H9 (cell line): ENCODE data around the gene SH3PXD2B. TPM values are rescaled to one million over a fixed set of nuclear protein-coding genes. Genes with fewer than 3 reads are reported as not detected.

Experiments
- DNase-seq: peaks from one replicate; pipeline ENCODE4 v3.0.0-alpha.2; 2017
- H2AFZ ChIP-seq: one replicate; pipeline ENCODE4 v1.6.1; 2013; ENCODE audit warnings: mild to moderate bottlenecking, low read length, control low read depth, moderate library complexity
- H2AK5ac ChIP-seq: 2 replicates; pipeline ENCODE4 v1.6.1; 2013; ENCODE audit warnings: low read length, control low read depth, mixed read lengths; ENCODE audit not compliant: insufficient read length
- H2BK120ac ChIP-seq: one replicate; pipeline ENCODE4 v1.6.1; 2013; ENCODE audit warnings: low read depth, mild to moderate bottlenecking, low read length, control low read depth, inconsistent platforms; ENCODE audit not compliant: poor library complexity, severe bottlenecking
- H2BK12ac ChIP-seq: 2 replicates; pipeline ENCODE4 v1.6.1; 2013; ENCODE audit warnings: low read length, control low read depth, mixed read lengths, low read depth; ENCODE audit not compliant: insufficient read length
- H2BK15ac ChIP-seq: 2 replicates; pipeline ENCODE4 v1.6.1; 2013; ENCODE audit warnings: low read depth, low read length, control low read depth
- H2BK20ac ChIP-seq: one replicate; pipeline ENCODE4 v1.6.1; 2013; ENCODE audit warnings: low read depth, mild to moderate bottlenecking, low read length, control low read depth, inconsistent platforms; ENCODE audit not compliant: poor library complexity, severe bottlenecking
- H2BK5ac ChIP-seq: 2 replicates; pipeline ENCODE4 v1.6.1; 2013; ENCODE audit warnings: low read length, control low read depth, mixed read lengths; ENCODE audit not compliant: insufficient read length
- H3K14ac ChIP-seq: 2 replicates; pipeline ENCODE4 v1.6.1; 2013; ENCODE audit warnings: low read length, control low read depth; ENCODE audit not compliant: insufficient read depth
- H3K18ac ChIP-seq: 2 replicates; pipeline ENCODE4 v1.6.1; 2013; ENCODE audit warnings: low read depth, mild to moderate bottlenecking, mixed read lengths, low read length, control low read depth; ENCODE audit not compliant: insufficient read length
- H3K23ac ChIP-seq: 2 replicates; pipeline ENCODE4 v1.6.1; 2013; ENCODE audit warnings: low read length, control low read depth, mixed read lengths, low read depth; ENCODE audit not compliant: insufficient read length
- H3K23me2 ChIP-seq: 2 replicates; pipeline ENCODE4 v1.6.1; 2013; ENCODE audit warnings: low read depth, mild to moderate bottlenecking, mixed read lengths, low read length, control low read depth; ENCODE audit not compliant: insufficient read length, poor library complexity, severe bottlenecking
- H3K27ac ChIP-seq: 2 replicates; pipeline ENCODE4 v1.5.1; 2013; ENCODE audit warnings: low read length, control low read depth, mixed read lengths, low read depth; ENCODE audit not compliant: insufficient read length
- H3K27me3 ChIP-seq: 2 replicates; pipeline ENCODE4 v1.6.1; 2013; ENCODE audit warnings: low read length, control low read depth, inconsistent platforms; ENCODE audit not compliant: insufficient read depth
- H3K4ac ChIP-seq: 2 replicates; pipeline ENCODE4 v1.6.1; 2013; ENCODE audit warnings: low read depth, mild to moderate bottlenecking, control low read depth, inconsistent platforms, low read length, moderate library complexity
- H3K4me1 ChIP-seq: 2 replicates; pipeline ENCODE4 v1.6.1; 2013; ENCODE audit warnings: low read length, control low read depth, inconsistent platforms; ENCODE audit not compliant: insufficient read depth
- H3K4me2 ChIP-seq: 2 replicates; pipeline ENCODE4 v1.6.1; 2013; ENCODE audit warnings: low read length, control low read depth, mixed read lengths; ENCODE audit not compliant: insufficient read length, insufficient read depth
- H3K56ac ChIP-seq: 2 replicates; pipeline ENCODE4 v1.6.1; 2013; ENCODE audit warnings: low read depth, mild to moderate bottlenecking, mixed read lengths, low read length, control low read depth; ENCODE audit not compliant: insufficient read length
- H3K79me1 ChIP-seq: 2 replicates; pipeline ENCODE4 v1.6.1; 2013; ENCODE audit warnings: low read depth, mild to moderate bottlenecking, moderate library complexity, low read length, control low read depth, inconsistent platforms; ENCODE audit not compliant: insufficient read depth, poor library complexity, severe bottlenecking
- H3K79me2 ChIP-seq: 2 replicates; pipeline ENCODE4 v1.6.1; 2013; ENCODE audit warnings: low read length, control low read depth, inconsistent platforms; ENCODE audit not compliant: insufficient read depth
- H3K9ac ChIP-seq: 2 replicates; pipeline ENCODE4 v1.6.1; 2013; ENCODE audit warnings: low read length, control low read depth, mixed read lengths; ENCODE audit not compliant: insufficient read length; ENCODE audit errors: extremely low read depth
- H3K9me3 ChIP-seq: one replicate; pipeline ENCODE4 v1.6.1; 2013; ENCODE audit warnings: low read depth, low read length, inconsistent platforms; ENCODE audit not compliant: control insufficient read depth
- H3T11ph ChIP-seq: one replicate; pipeline ENCODE4 v1.6.1; 2013; ENCODE audit warnings: mild to moderate bottlenecking, low read length, control low read depth, inconsistent platforms
- H4K20me1 ChIP-seq: one replicate; pipeline ENCODE4 v1.6.1; 2013; ENCODE audit not compliant: control insufficient read depth, insufficient read length, insufficient read depth
- H4K5ac ChIP-seq: 2 replicates; pipeline ENCODE4 v1.6.1; 2013; ENCODE audit warnings: low read depth, mild to moderate bottlenecking, mixed read lengths, low read length, control low read depth; ENCODE audit not compliant: insufficient read length
- H4K8ac ChIP-seq: replicated peaks from 2 replicates; pipeline ENCODE4 v1.6.1; 2013; ENCODE audit warnings: low read length, control low read depth, mixed read lengths, low read depth; ENCODE audit not compliant: insufficient read length
- H4K91ac ChIP-seq: 2 replicates; pipeline ENCODE4 v1.6.1; 2013; ENCODE audit warnings: low read depth, mild to moderate bottlenecking, moderate library complexity, mixed read lengths, low read length, control low read depth; ENCODE audit not compliant: insufficient read length
- H3K27ac Mint-ChIP-seq, 3 experiments: 2 replicates in 2 of 3; 3 replicates in 1 of 3; pipeline ENCODE4 v1.8.0; 2020 to 2021; ENCODE audit warnings: mixed read lengths in 3 of 3, mild to moderate bottlenecking in 1 of 3, moderate library complexity in 1 of 3
- H3K27me3 Mint-ChIP-seq: 2 replicates; pipeline ENCODE4 v1.8.0; 2021; ENCODE audit warnings: low read depth, mild to moderate bottlenecking, moderate library complexity, mixed read lengths
- H3K36me3 Mint-ChIP-seq, 3 experiments: 2 replicates in 2 of 3; 3 replicates in 1 of 3; pipeline ENCODE4 v1.8.0; 2020 to 2021; ENCODE audit warnings: low read depth in 3 of 3, mixed read lengths in 3 of 3; ENCODE audit not compliant: insufficient read depth in 1 of 3
- H3K4me1 Mint-ChIP-seq, 2 experiments: 2 replicates each; pipeline ENCODE4 v1.8.0; 2020; ENCODE audit warnings: mixed read lengths in 2 of 2
- H3K4me3 Mint-ChIP-seq, 2 experiments: 2 replicates in 1 of 2; 3 replicates in 1 of 2; pipeline ENCODE4 v1.8.0; 2020 to 2021; ENCODE audit warnings: mild to moderate bottlenecking in 2 of 2, mixed read lengths in 2 of 2, moderate library complexity in 1 of 2
- H3K9me3 Mint-ChIP-seq, 2 experiments: 2 replicates in 1 of 2; 3 replicates in 1 of 2; pipeline ENCODE4 v1.8.0; 2020; ENCODE audit warnings: mild to moderate bottlenecking in 2 of 2, mixed read lengths in 2 of 2, moderate library complexity in 1 of 2
- CTCF ChIP-seq: fragments of 200-600 bp; sonication (generic); conservative IDR thresholded peaks from 3 replicates; pipeline ENCODE4 v1.8.0; 2021; ENCODE audit warnings: antibody characterized with exemption, mild to moderate bottlenecking
- WGBS: extraction: QIAGEN DNeasy Blood & Tissue Kit; methylation state at CpG from one replicate; pipeline ENCODE4 v1.1.7; 2013; ENCODE audit warnings: missing lambda C conversion rate, low lambda C conversion rate, mixed read lengths; ENCODE audit not compliant: insufficient read length; ENCODE audit errors: extremely low coverage; 5-methylcytosine and 5-hydroxymethylcytosine counted together
- total RNA-seq: library from RNA; stranded (reverse); gene quantifications from 2 replicates; pipeline ENCODE4 v1.2.1, GENCODE V29; 2021

SH3PXD2B gene
- total RNA-seq, 1 experiment from 2014 or later = 49.0 TPM

GRCh38 chr5:172434251-172434650 is 20.1 kb downstream of the SH3PXD2B start:
- Histone ChIP-seq H2BK15ac (no peak overlapping the region), H3K4me1 (no peaks in the 10 kb centered on the region), H2BK5ac (no peak overlapping the region), H3K9ac (no peak overlapping the region), H4K91ac (no peak overlapping the region), H3T11ph (no peak overlapping the region), H4K20me1 (peaks cover 3% of the 10 kb centered on the region), H3K4ac (no peak overlapping the region), H3K9me3 (no peaks in the 10 kb centered on the region), H2AK5ac (no peak overlapping the region), H4K8ac (no peak overlapping the region), H3K14ac (no peak overlapping the region), H2BK20ac (no peak overlapping the region), H2BK120ac (no peak overlapping the region), H3K56ac (no peak overlapping the region), H2AFZ (no peak overlapping the region), H3K27ac (no peak overlapping the region), H3K4me2 (no peak overlapping the region), H3K79me2 (no peaks in the 10 kb centered on the region), H3K79me1 (peaks cover 3% of the 10 kb centered on the region), H3K27me3 (no peaks in the 10 kb centered on the region), H3K23ac (no peak overlapping the region), H2BK12ac (no peak overlapping the region), H3K23me2 (no peaks in the 10 kb centered on the region), H3K18ac (no peak overlapping the region), H4K5ac (no peak overlapping the region)
- Mint-ChIP-seq H3K9me3 (no peaks in the 10 kb centered on the region), H3K27ac (no peak overlapping the region), H3K4me1 (peaks cover 2 to 7% of the 10 kb centered on the region in 2 experiments; a peak in 1 of 4 replicates), H3K4me3 (no peak overlapping the region), H3K36me3 (peaks cover 0 to 18% (median 6%) of the 10 kb centered on the region in 3 experiments; a peak in 4 of 7 replicates), H3K27me3 (no peaks in the 10 kb centered on the region)
- DNase-seq = no peak
- no peak for TF ChIP-seq CTCF
- no CpG with 5 or more reads among the region's 7 CpGs for WGBS
